ENCODE results near the gene HYLS1. TPM values are rescaled to one million over a fixed set of nuclear protein-coding genes. Genes with fewer than 3 reads are reported as not detected.
"Not testable (repeated sequence)": the region's sequence is repeated elsewhere in the genome, so short reads cannot be mapped to it uniquely, and the experiment has no call there.

HYLS1 gene, protein sequence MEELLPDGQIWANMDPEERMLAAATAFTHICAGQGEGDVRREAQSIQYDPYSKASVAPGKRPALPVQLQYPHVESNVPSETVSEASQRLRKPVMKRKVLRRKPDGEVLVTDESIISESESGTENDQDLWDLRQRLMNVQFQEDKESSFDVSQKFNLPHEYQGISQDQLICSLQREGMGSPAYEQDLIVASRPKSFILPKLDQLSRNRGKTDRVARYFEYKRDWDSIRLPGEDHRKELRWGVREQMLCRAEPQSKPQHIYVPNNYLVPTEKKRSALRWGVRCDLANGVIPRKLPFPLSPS
- 1 to 10 TPM in 1 of 2 donors, under 1 TPM in 1; 0.33 to 1.3 TPM for total RNA-seq

DNA sequence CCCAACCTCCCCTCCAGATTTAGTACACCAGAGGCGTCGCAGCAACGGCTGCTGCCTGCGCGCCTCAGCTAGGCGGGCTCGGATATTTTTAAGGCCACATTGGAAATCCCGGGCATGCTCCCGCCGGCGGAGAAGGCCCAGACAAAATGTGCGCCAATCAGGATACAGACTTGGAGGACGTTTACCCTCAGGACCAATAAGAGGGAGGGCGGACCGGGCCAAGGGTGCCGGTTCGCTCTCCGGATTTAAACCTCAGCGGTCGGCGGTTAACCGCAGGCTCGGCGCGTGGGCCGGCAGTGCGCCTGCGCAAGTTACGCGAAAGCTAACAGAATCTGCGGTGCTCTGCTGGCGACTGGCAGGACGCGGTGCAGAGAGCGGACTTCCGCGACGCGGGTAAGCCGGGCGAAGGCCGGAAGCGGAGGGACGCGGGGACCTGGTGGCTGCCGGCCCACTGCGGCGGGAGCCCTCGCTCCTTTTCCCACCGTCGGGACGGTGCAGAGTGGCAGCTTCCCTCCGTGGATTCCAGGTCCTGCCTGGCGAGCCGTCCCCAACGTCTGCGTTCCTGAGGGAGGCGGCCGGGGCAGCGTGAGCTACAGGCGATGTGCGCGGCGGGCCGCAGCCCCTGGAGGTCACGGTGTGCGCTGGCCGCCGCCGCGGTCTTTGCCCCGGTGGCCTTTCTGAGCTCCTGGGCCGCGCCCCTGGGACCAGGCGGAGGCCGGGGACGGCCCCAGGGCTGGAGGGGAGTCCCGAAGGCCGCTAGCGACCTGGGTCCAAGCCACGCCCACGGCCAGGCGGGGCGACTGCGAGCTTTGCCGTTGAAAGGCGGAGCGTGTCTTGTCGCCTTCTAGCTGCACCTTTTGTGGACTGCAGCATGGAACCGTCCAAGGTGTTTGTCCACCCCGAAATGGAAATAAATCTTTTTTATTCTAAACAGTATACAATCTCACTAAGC lies at the start of gene HYLS1:
TSS of gene HYLS1 (plus strand) at position 296 of the 952 bp plus-strand sequence. CDS start 11,701 bp downstream, outside the sequence.
- TF ChIP-seq, protein P1, sequence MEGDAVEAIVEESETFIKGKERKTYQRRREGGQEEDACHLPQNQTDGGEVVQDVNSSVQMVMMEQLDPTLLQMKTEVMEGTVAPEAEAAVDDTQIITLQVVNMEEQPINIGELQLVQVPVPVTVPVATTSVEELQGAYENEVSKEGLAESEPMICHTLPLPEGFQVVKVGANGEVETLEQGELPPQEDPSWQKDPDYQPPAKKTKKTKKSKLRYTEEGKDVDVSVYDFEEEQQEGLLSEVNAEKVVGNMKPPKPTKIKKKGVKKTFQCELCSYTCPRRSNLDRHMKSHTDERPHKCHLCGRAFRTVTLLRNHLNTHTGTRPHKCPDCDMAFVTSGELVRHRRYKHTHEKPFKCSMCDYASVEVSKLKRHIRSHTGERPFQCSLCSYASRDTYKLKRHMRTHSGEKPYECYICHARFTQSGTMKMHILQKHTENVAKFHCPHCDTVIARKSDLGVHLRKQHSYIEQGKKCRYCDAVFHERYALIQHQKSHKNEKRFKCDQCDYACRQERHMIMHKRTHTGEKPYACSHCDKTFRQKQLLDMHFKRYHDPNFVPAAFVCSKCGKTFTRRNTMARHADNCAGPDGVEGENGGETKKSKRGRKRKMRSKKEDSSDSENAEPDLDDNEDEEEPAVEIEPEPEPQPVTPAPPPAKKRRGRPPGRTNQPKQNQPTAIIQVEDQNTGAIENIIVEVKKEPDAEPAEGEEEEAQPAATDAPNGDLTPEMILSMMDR (IDR thresholded peaks at IDR 0.05) = peak in 6 of 7 experiments; percentile 14 to 41 (median 36)
- peak; percentile 42 to 79 (median 79) for TF ChIP-seq POLR2A (IDR thresholded peaks at IDR 0.05)
- intact Hi-C loops (cut with DNase I) = no loop called here
- Histone ChIP-seq H3K27me3 (no peaks in the 10 kb centered on the region), H3K4me1 (peaks cover 10% of the 10 kb centered on the region), H3K36me3 (replicated peaks in 1 of 2; ENCODE audit: insufficient read depth in 1 of 2, low read depth in 2 of 2) (no peaks in the 10 kb centered on the region), H3K4me3 (peak within 1 kb of the TSS; percentile 49 to 86), H3K27ac (peak within 1 kb of the TSS; percentile 79 to 93 (median 90)), H3K9me3 (no peaks in the 10 kb centered on the region)
- WGBS, 2 donors = 1% methylated on average over 18 to 70 of the region's 91 CpGs
- DNase-seq = peak; percentile 91 to 96 (median 94)
- peak; percentile 97 for ATAC-seq

- Histone ChIP-seq H3K27me3 (no peaks in the 10 kb centered on the region), H3K36me3 (replicated peaks in 1 of 2; ENCODE audit: insufficient read depth in 1 of 2, low read depth in 2 of 2) (no peaks in the 10 kb centered on the region), H3K27ac (no peak overlapping the region), H3K4me1 (no peaks in the 10 kb centered on the region), H3K9me3 (no peaks in the 10 kb centered on the region), H3K4me3 (no peak overlapping the region)
- WGBS, 2 donors = 64 to 66% methylated on average over 3 of the region's 3 CpGs
- TF ChIP-seq, protein P1 (IDR thresholded peaks at IDR 0.05) = no peak
- TF ChIP-seq POLR2A (IDR thresholded peaks at IDR 0.05) = no peak
- DNase-seq = no peak
- intact Hi-C loops (cut with DNase I) = no loop called here
- no peak for ATAC-seq
Observed at GRCh38 chr11:125842321-125842948, 45.0 kb upstream of the HYLS1 start.

GRCh38 chr11:125846188-125846587 lies 41.3 kb upstream of the HYLS1 start:
- Histone ChIP-seq H3K27ac (no peak overlapping the region), H3K9me3 (no peaks in the 10 kb centered on the region), H3K4me1 (no peaks in the 10 kb centered on the region), H3K36me3 (replicated peaks in 1 of 2; ENCODE audit: insufficient read depth in 1 of 2, low read depth in 2 of 2) (no peaks in the 10 kb centered on the region), H3K4me3 (no peak overlapping the region), H3K27me3 (no peaks in the 10 kb centered on the region)
- intact Hi-C loops (cut with DNase I) = no loop called here
- TF ChIP-seq, protein P1 (IDR thresholded peaks at IDR 0.05) = no peak
- ATAC-seq = no peak
- no peak for DNase-seq

DNA sequence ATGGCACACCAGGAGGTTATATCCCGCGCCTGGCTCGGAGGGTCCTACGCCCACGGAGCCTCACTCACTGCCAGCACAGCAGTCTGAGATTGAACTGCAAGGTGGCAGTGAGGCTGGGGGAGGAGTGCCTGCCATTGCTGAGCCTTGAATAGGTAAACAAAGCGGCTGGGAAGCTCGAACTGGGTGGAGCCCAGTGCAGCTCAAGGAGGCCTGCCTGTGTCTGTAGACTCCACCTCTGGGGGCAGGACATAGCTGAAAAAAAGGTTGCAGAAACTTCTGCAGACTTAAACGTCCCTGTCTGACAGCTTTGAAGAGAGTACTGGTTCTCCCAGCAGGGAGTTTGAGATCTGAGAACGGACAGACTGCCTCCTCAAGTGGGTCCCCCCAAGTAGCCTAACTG lies 29.8 kb upstream of the HYLS1 start:
- H3K27ac ChIP-seq; H3K4me3 ChIP-seq; ATAC-seq; H3K27me3 ChIP-seq; H3K36me3 ChIP-seq (replicated peaks in 1 of 2; ENCODE audit: insufficient read depth in 1 of 2, low read depth in 2 of 2); H3K9me3 ChIP-seq; H3K4me1 ChIP-seq; intact Hi-C loops (cut with DNase I); DNase-seq: not testable (repeated sequence)
- 78 to 82% methylated on average over 9 of the region's 9 CpGs for WGBS, 2 donors

- intact Hi-C loops (cut with DNase I); ATAC-seq; H3K27me3 ChIP-seq; H3K27ac ChIP-seq; H3K4me3 ChIP-seq; H3K36me3 ChIP-seq (replicated peaks in 1 of 2; ENCODE audit: insufficient read depth in 1 of 2, low read depth in 2 of 2); H3K4me1 ChIP-seq; DNase-seq; H3K9me3 ChIP-seq: not testable (repeated sequence)
- 79% methylated on average over 9 of the region's 33 CpGs; no CpG with 5 or more reads in 1 of the 2 donors for WGBS, 2 donors
Observed at GRCh38 chr11:125862786-125863185, 24.7 kb upstream of the HYLS1 start.

GRCh38 chr11:125865354-125865753 lies 22.1 kb upstream of the HYLS1 start:
- intact Hi-C loops (cut with DNase I); H3K4me3 ChIP-seq; H3K9me3 ChIP-seq; H3K4me1 ChIP-seq; H3K27me3 ChIP-seq; DNase-seq; H3K27ac ChIP-seq; H3K36me3 ChIP-seq (replicated peaks in 1 of 2; ENCODE audit: insufficient read depth in 1 of 2, low read depth in 2 of 2); ATAC-seq: not testable (repeated sequence)
- 78 to 97% methylated on average over 4 of the region's 4 CpGs for WGBS, 2 donors

Data from body of pancreas (tissue), 4 donors.